Body of pancreas (tissue), 4 donors: ENCODE results near the gene SLC12A8.

ENCODE experiments used
- CTCF ChIP-seq, 7 experiments: fragments of 450-650 bp in 4 of 7; fragments of 200-600 bp in 3 of 7; sonication (generic) in 3 of 7; IDR thresholded peaks; one replicate each; pipeline ENCODE4 v1.5.1; 2016 to 2019; ENCODE audit warnings: antibody characterized with exemption in 7 of 7
- POLR2A ChIP-seq, 3 donors: fragments of 450-650 bp; IDR thresholded peaks; one replicate each; pipeline ENCODE4 v1.6.1; 2016; ENCODE audit warnings: antibody characterized with exemption in 3 of 3, mild to moderate bottlenecking in 2 of 3

GRCh38 chr3:125055913-125056745 lies 156.4 kb downstream of the SLC12A8 start, which contains the start of gene HEG1:
- no peak for TF ChIP-seq CTCF (IDR thresholded peaks at IDR 0.05)
- peak; percentile 32 to 50 (median 39) for TF ChIP-seq POLR2A (IDR thresholded peaks at IDR 0.05)
